ENCODE data around the gene NEK10.

- TF ChIP-seq CTCF (IDR thresholded peaks at IDR 0.05; ENCODE audit: low read length) (no peak), EZH2 (IDR thresholded peaks at IDR 0.05; ENCODE audit: borderline replicate concordance, low read length) (no peak)
Measured at GRCh38 chr3:27078246-27078913, 290.8 kb downstream of the NEK10 start.
